HEK293 (cell line): Measurements from ENCODE around the gene FRAT2.

Experiments
- CTCF ChIA-PET: fragments of 350-600 bp; formaldehyde crosslinking; extraction: SDS; loops from one replicate; lab custom pipeline; 2021; ENCODE audit warnings: antibody characterized with exemption; lab: Yijun Ruan, JAX
- POLR2A ChIA-PET: fragments of 300-600 bp; formaldehyde crosslinking; extraction: SDS; loops from one replicate; lab custom pipeline; 2020; ENCODE audit warnings: antibody characterized with exemption, inconsistent platforms; lab: Yijun Ruan, JAX
- H3K27ac ChIP-seq: fragments of 200-500 bp; sonication (Bioruptor generic); 2 replicates; pipeline ENCODE4 v1.5.1; 2014; ENCODE audit warnings: low read depth, low read length, control low read depth, inconsistent platforms; ENCODE audit errors: extremely low read depth
- H3K36me3 ChIP-seq, 2 experiments: fragments of 200-500 bp in 1 of 2; sonication (Bioruptor generic) in 1 of 2; 1 replicate in 1 of 2; 2 replicates in 1 of 2; pipeline ENCODE4 v1.5.1; 2014 to 2017; ENCODE audit warnings: inconsistent platforms in 2 of 2, low read length in 2 of 2; ENCODE audit not compliant: control insufficient read depth in 2 of 2, insufficient read depth in 1 of 2
- H3K4me1 ChIP-seq: fragments of 200-500 bp; sonication (Bioruptor generic); 2 replicates; pipeline ENCODE4 v1.5.1; 2014; ENCODE audit warnings: mild to moderate bottlenecking, low read length, inconsistent platforms; ENCODE audit not compliant: control insufficient read depth, insufficient read depth
- H3K4me3 ChIP-seq: 2 replicates; pipeline ENCODE4 v1.5.1; 2011; ENCODE audit warnings: low read depth, mild to moderate bottlenecking, control low read depth, low read length, moderate library complexity
- H3K9me3 ChIP-seq: fragments of 200-500 bp; sonication (Bioruptor generic); 2 replicates; pipeline ENCODE4 v1.5.1; 2014; ENCODE audit warnings: low read depth, low read length, inconsistent platforms; ENCODE audit not compliant: control insufficient read depth, insufficient read depth
- BCL11B ChIP-seq: fragments of 450-650 bp; formaldehyde crosslinking; IDR thresholded peaks from 2 replicates; pipeline ENCODE4 v1.5.1; 2016; ENCODE audit warnings: low read depth, missing biosample characterization, missing genetic modification characterization
- EGR2 ChIP-seq: fragments of 450-650 bp; formaldehyde crosslinking; IDR thresholded peaks from 2 replicates; pipeline ENCODE4 v1.5.1; 2016; ENCODE audit warnings: low read depth, missing biosample characterization, missing genetic modification characterization
- IKZF3 ChIP-seq: fragments of 450-650 bp; IDR thresholded peaks from 2 replicates; pipeline ENCODE4 v1.5.0; 2018; ENCODE audit warnings: missing biosample characterization, mild to moderate bottlenecking, missing genetic modification characterization, moderate library complexity
- OVOL3 ChIP-seq: fragments of 450-650 bp; formaldehyde crosslinking; IDR thresholded peaks from 2 replicates; pipeline ENCODE4 v1.5.1; 2016; ENCODE audit warnings: missing biosample characterization, missing genetic modification characterization
- PRDM1 ChIP-seq: fragments of 450-650 bp; formaldehyde crosslinking; IDR thresholded peaks from 2 replicates; pipeline ENCODE4; 2016; ENCODE audit warnings: missing biosample characterization, missing genetic modification characterization
- TCF7L2 ChIP-seq: IDR thresholded peaks from 2 replicates; pipeline ENCODE4 v1.6.1; 2011; ENCODE audit warnings: low read depth, mild to moderate bottlenecking, inconsistent platforms, low read length, moderate library complexity, borderline replicate concordance
- TRIM28 ChIP-seq: IDR thresholded peaks from 2 replicates; pipeline ENCODE4 v1.6.1; 2011; ENCODE audit warnings: low read length, control low read depth, borderline replicate concordance
- ZBTB20 ChIP-seq: fragments of 450-650 bp; formaldehyde crosslinking; IDR thresholded peaks from 2 replicates; pipeline ENCODE4 v1.5.1; 2016; ENCODE audit warnings: missing biosample characterization, missing genetic modification characterization
- ZFP41 ChIP-seq: fragments of 450-650 bp; formaldehyde crosslinking; IDR thresholded peaks from 2 replicates; pipeline ENCODE4 v1.5.1; 2016; ENCODE audit warnings: missing biosample characterization, missing genetic modification characterization, borderline replicate concordance
- ZIC2 ChIP-seq: fragments of 450-650 bp; formaldehyde crosslinking; IDR thresholded peaks from 2 replicates; pipeline ENCODE4 v1.5.1; 2016; ENCODE audit warnings: missing biosample characterization, missing genetic modification characterization
- ZNF133 ChIP-seq: fragments of 450-650 bp; formaldehyde crosslinking; IDR thresholded peaks from 2 replicates; pipeline ENCODE4 v1.5.1; 2016; ENCODE audit warnings: missing biosample characterization, missing genetic modification characterization
- ZNF2 ChIP-seq: fragments of 450-650 bp; formaldehyde crosslinking; IDR thresholded peaks from 2 replicates; pipeline ENCODE4 v1.5.1; 2016; ENCODE audit warnings: missing biosample characterization, missing genetic modification characterization
- ZNF221 ChIP-seq: fragments of 450-650 bp; formaldehyde crosslinking; IDR thresholded peaks from 2 replicates; pipeline ENCODE4 v1.5.1; 2017; ENCODE audit warnings: missing biosample characterization, missing genetic modification characterization, borderline replicate concordance
- ZNF248 ChIP-seq: fragments of 450-650 bp; formaldehyde crosslinking; IDR thresholded peaks from 2 replicates; pipeline ENCODE4 v1.5.1; 2017; ENCODE audit warnings: missing biosample characterization, missing genetic modification characterization
- ZNF302 ChIP-seq: fragments of 450-650 bp; formaldehyde crosslinking; IDR thresholded peaks from 2 replicates; pipeline ENCODE4 v1.5.1; 2016; ENCODE audit warnings: missing biosample characterization, missing genetic modification characterization, low read depth
- ZNF404 ChIP-seq: fragments of 450-650 bp; formaldehyde crosslinking; IDR thresholded peaks from 2 replicates; pipeline ENCODE4 v1.5.1; 2017; ENCODE audit warnings: missing biosample characterization, missing genetic modification characterization
- ZNF426 ChIP-seq: fragments of 450-650 bp; formaldehyde crosslinking; IDR thresholded peaks from 2 replicates; pipeline ENCODE4 v1.5.1; 2017; ENCODE audit warnings: missing biosample characterization, missing genetic modification characterization, mild to moderate bottlenecking, inconsistent platforms, moderate library complexity
- ZNF473 ChIP-seq: fragments of 450-650 bp; formaldehyde crosslinking; IDR thresholded peaks from 2 replicates; pipeline ENCODE4 v1.5.1; 2017; ENCODE audit warnings: missing biosample characterization, missing genetic modification characterization
- ZNF555 ChIP-seq: fragments of 450-650 bp; formaldehyde crosslinking; conservative IDR thresholded peaks from 2 replicates; pipeline ENCODE4 v1.5.1; 2017; ENCODE audit warnings: missing biosample characterization, mild to moderate bottlenecking, missing genetic modification characterization, inconsistent platforms
- ZNF654 ChIP-seq: fragments of 450-650 bp; formaldehyde crosslinking; IDR thresholded peaks from 2 replicates; pipeline ENCODE4 v1.5.1; 2016; ENCODE audit warnings: low read depth, missing biosample characterization, missing genetic modification characterization
- ZNF660 ChIP-seq: fragments of 450-650 bp; IDR thresholded peaks from 2 replicates; pipeline ENCODE4 v1.5.1; 2018; ENCODE audit warnings: missing biosample characterization, mild to moderate bottlenecking, missing genetic modification characterization
- ZNF777 ChIP-seq: fragments of 450-650 bp; formaldehyde crosslinking; IDR thresholded peaks from 2 replicates; pipeline ENCODE4 v1.5.1; 2017; ENCODE audit warnings: missing biosample characterization, missing genetic modification characterization, borderline replicate concordance
- ZNF843 ChIP-seq: fragments of 450-650 bp; formaldehyde crosslinking; IDR thresholded peaks from 2 replicates; pipeline ENCODE4 v1.5.1; 2016; ENCODE audit warnings: missing biosample characterization, missing genetic modification characterization
- TF ChIP-seq, protein P1 (sequence below): fragments of 450-650 bp; formaldehyde crosslinking; IDR thresholded peaks from 2 replicates; pipeline ENCODE4 v1.5.1; 2016; ENCODE audit warnings: missing biosample characterization, missing genetic modification characterization
- TF ChIP-seq, protein P2 (sequence below): fragments of 450-650 bp; formaldehyde crosslinking; IDR thresholded peaks from 2 replicates; pipeline ENCODE4 v1.5.1; 2016; ENCODE audit warnings: missing biosample characterization, missing genetic modification characterization
- TF ChIP-seq, protein P3 (sequence below): fragments of 450-650 bp; formaldehyde crosslinking; IDR thresholded peaks from 2 replicates; pipeline ENCODE4 v1.5.1; 2016; ENCODE audit warnings: missing biosample characterization, missing genetic modification characterization, borderline replicate concordance
- TF ChIP-seq, protein P4 (sequence below): fragments of 450-650 bp; formaldehyde crosslinking; conservative IDR thresholded peaks from 2 replicates; pipeline ENCODE4 v1.5.1; 2016; ENCODE audit warnings: low read depth, missing biosample characterization, missing genetic modification characterization

FRAT2 gene

DNA sequence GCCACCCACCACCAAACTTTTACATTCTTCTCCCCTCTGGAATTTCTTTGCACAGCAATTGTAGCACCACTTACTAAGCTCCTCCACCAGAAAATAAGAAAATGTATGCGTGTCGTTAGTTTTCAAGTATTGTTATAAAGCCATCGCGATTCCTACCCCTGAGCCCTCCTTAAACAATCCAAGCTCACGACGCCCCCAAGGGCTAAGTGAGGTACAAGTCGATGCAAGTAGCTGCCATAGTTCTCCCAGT lies 1.3 kb downstream of the FRAT2 start (continued):
- TF ChIP-seq ZNF2 (tag by site-specific recombination), result no peak; the same call in 1 of the 2 replicates
- no peak for TF ChIP-seq ZNF221 (tag by site-specific recombination)
- TF ChIP-seq ZNF248 (tag by site-specific recombination), result no peak
- no peak for TF ChIP-seq ZNF302 (tag by site-specific recombination)
- TF ChIP-seq ZNF426 (tag by site-specific recombination), result no peak
- no peak for TF ChIP-seq ZNF654 (tag by site-specific recombination)
- TF ChIP-seq ZNF555 (tag by site-specific recombination), result no peak
- TF ChIP-seq, protein P1, sequence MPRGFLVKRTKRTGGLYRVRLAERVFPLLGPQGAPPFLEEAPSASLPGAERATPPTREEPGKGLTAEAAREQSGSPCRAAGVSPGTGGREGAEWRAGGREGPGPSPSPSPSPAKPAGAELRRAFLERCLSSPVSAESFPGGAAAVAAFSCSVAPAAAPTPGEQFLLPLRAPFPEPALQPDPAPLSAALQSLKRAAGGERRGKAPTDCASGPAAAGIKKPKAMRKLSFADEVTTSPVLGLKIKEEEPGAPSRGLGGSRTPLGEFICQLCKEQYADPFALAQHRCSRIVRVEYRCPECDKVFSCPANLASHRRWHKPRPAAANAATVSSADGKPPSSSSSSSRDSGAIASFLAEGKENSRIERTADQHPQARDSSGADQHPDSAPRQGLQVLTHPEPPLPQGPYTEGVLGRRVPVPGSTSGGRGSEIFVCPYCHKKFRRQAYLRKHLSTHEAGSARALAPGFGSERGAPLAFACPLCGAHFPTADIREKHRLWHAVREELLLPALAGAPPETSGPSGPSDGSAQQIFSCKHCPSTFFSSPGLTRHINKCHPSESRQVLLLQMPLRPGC (tag by site-specific recombination), result no peak
- TF ChIP-seq TRIM28, result no peak
- TF ChIP-seq ZIC2 (tag by site-specific recombination), result no peak
- TF ChIP-seq ZFP41 (tag by site-specific recombination), result no peak
- TF ChIP-seq BCL11B, result no peak
- TF ChIP-seq, protein P2, sequence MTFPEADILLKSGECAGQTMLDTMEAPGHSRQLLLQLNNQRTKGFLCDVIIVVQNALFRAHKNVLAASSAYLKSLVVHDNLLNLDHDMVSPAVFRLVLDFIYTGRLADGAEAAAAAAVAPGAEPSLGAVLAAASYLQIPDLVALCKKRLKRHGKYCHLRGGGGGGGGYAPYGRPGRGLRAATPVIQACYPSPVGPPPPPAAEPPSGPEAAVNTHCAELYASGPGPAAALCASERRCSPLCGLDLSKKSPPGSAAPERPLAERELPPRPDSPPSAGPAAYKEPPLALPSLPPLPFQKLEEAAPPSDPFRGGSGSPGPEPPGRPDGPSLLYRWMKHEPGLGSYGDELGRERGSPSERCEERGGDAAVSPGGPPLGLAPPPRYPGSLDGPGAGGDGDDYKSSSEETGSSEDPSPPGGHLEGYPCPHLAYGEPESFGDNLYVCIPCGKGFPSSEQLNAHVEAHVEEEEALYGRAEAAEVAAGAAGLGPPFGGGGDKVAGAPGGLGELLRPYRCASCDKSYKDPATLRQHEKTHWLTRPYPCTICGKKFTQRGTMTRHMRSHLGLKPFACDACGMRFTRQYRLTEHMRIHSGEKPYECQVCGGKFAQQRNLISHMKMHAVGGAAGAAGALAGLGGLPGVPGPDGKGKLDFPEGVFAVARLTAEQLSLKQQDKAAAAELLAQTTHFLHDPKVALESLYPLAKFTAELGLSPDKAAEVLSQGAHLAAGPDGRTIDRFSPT (tag by site-specific recombination), result peak; percentile 58; the same call in 1 of the 2 replicates
- TF ChIP-seq EGR2 (tag by site-specific recombination), result 0 out of 2 replicates have a peak, but pooled peaks have one; percentile 4
- TF ChIP-seq ZNF473 (tag by site-specific recombination), result no peak
- TF ChIP-seq ZNF843 (tag by site-specific recombination), result no peak
- TF ChIP-seq, protein P3, sequence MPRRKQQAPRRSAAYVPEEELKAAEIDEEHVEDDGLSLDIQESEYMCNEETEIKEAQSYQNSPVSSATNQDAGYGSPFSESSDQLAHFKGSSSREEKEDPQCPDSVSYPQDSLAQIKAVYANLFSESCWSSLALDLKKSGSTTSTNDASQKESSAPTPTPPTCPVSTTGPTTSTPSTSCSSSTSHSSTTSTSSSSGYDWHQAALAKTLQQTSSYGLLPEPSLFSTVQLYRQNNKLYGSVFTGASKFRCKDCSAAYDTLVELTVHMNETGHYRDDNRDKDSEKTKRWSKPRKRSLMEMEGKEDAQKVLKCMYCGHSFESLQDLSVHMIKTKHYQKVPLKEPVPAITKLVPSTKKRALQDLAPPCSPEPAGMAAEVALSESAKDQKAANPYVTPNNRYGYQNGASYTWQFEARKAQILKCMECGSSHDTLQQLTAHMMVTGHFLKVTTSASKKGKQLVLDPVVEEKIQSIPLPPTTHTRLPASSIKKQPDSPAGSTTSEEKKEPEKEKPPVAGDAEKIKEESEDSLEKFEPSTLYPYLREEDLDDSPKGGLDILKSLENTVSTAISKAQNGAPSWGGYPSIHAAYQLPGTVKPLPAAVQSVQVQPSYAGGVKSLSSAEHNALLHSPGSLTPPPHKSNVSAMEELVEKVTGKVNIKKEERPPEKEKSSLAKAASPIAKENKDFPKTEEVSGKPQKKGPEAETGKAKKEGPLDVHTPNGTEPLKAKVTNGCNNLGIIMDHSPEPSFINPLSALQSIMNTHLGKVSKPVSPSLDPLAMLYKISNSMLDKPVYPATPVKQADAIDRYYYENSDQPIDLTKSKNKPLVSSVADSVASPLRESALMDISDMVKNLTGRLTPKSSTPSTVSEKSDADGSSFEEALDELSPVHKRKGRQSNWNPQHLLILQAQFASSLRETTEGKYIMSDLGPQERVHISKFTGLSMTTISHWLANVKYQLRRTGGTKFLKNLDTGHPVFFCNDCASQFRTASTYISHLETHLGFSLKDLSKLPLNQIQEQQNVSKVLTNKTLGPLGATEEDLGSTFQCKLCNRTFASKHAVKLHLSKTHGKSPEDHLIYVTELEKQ (tag by site-specific recombination), result no peak
- TF ChIP-seq ZNF404 (tag by site-specific recombination), result no peak
- TF ChIP-seq, all 188 proteins: peak for 6

DNA sequence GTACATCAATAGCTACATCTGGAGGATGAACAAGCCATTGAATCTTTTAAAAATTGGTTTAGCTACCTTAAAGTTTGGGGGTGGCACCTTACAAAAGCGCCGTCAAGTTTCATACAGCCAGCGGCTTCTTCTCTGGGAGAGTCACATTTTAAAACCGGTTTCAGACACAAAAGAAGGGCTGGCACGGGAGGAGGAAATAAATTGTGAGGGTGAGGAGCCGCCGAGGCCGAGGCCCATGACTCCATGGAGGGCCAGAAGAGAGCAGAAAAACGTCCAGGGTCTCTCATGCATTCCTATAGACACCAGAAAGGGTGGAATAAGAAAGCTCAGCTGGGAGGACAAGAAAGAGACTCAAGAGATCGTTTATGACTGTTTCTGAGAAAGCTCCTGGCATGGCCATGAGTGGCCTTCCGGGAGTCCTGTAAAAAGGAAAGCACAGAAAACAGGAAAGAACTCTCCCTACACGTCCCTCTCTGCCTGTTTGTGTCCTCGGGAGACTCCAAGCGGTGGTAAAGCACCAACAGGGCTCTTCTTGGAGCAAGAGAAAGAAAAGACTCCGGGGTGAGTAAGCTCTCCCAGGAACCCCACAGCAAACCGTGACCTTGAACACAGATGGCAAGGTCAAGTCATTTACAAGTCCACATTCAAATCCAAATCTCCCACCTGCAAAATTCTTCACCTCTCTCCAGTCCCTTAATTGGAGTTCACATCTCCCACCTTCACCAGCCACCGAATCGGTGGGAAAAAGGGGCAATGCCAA lies 1.8 kb downstream of the FRAT2 start:
- Histone ChIP-seq H3K36me3 (peaks cover 3 to 12% of the 10 kb centered on the region in 2 experiments; a peak in 2 of 3 replicates), H3K4me1 (peaks cover 25% of the 10 kb centered on the region), H3K27ac (peak overlapping the region; percentile 99; the same call in 1 of the 2 replicates), H3K4me3 (peak overlapping the region; percentile 66), H3K9me3 (no peaks in the 10 kb centered on the region)
- ChIA-PET POLR2A (interaction anchor here (1.1 to 5.3 kb wide), 6 partner anchors 10 to 68 kb away, joined by 3 to 27 read pairs (median 14); partner anchors contain the start of genes ARHGAP19, FRAT1 and RRP12), CTCF (interaction anchor here (0.7 to 4.0 kb wide), 11 partner anchors 10 to 369 kb away, joined by 3 to 40 read pairs (median 3); partner anchors contain the start of gene FRAT1)
- TF ChIP-seq TCF7L2 (no peak), OVOL3 (tag by site-specific recombination) (no peak), ZNF404 (tag by site-specific recombination) (no peak), ZBTB20 (tag by site-specific recombination) (peak; percentile 39; the same call in 1 of the 2 replicates), IKZF3 (peak; percentile 73), ZNF777 (tag by site-specific recombination) (no peak), ZNF133 (no peak), PRDM1 (tag by site-specific recombination) (peak; percentile 92), ZNF660 (tag by site-specific recombination) (0 out of 2 replicates have a peak, but pooled peaks have one; percentile 19)
- TF ChIP-seq, protein P4, sequence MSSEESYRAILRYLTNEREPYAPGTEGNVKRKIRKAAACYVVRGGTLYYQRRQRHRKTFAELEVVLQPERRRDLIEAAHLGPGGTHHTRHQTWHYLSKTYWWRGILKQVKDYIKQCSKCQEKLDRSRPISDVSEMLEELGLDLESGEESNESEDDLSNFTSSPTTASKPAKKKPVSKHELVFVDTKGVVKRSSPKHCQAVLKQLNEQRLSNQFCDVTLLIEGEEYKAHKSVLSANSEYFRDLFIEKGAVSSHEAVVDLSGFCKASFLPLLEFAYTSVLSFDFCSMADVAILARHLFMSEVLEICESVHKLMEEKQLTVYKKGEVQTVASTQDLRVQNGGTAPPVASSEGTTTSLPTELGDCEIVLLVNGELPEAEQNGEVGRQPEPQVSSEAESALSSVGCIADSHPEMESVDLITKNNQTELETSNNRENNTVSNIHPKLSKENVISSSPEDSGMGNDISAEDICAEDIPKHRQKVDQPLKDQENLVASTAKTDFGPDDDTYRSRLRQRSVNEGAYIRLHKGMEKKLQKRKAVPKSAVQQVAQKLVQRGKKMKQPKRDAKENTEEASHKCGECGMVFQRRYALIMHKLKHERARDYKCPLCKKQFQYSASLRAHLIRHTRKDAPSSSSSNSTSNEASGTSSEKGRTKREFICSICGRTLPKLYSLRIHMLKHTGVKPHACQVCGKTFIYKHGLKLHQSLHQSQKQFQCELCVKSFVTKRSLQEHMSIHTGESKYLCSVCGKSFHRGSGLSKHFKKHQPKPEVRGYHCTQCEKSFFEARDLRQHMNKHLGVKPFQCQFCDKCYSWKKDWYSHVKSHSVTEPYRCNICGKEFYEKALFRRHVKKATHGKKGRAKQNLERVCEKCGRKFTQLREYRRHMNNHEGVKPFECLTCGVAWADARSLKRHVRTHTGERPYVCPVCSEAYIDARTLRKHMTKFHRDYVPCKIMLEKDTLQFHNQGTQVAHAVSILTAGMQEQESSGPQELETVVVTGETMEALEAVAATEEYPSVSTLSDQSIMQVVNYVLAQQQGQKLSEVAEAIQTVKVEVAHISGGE (tag by site-specific recombination), result peak; percentile 35; the same call in 1 of the 2 replicates
